HUES48 (cell line): Measurements from ENCODE around the gene ELL2.

Experiments
- H3K27ac ChIP-seq: one replicate; pipeline ENCODE4 v1.7.0; 2013; ENCODE audit warnings: low read depth, low read length, inconsistent platforms
- H3K27me3 ChIP-seq: 2 replicates; pipeline ENCODE4 v1.6.1; 2013; ENCODE audit warnings: mild to moderate bottlenecking, low read length; ENCODE audit not compliant: control insufficient read depth, insufficient read depth
- H3K36me3 ChIP-seq: 2 replicates; pipeline ENCODE4 v1.6.1; 2013; ENCODE audit warnings: low read length; ENCODE audit not compliant: control insufficient read depth, insufficient read depth
- H3K4me1 ChIP-seq: 2 replicates; pipeline ENCODE4 v1.6.1; 2013; ENCODE audit warnings: mild to moderate bottlenecking, low read length; ENCODE audit not compliant: control insufficient read depth, insufficient read depth
- H3K4me3 ChIP-seq: 2 replicates; pipeline ENCODE4 v1.5.1; 2013; ENCODE audit warnings: mild to moderate bottlenecking, low read depth, low read length
- H3K9ac ChIP-seq: 2 replicates; pipeline ENCODE4 v1.6.1; 2013; ENCODE audit warnings: mild to moderate bottlenecking, low read depth, low read length, moderate library complexity
- H3K9me3 ChIP-seq: 2 replicates; pipeline ENCODE4 v1.6.1; 2013; ENCODE audit warnings: low read length; ENCODE audit not compliant: control insufficient read depth, insufficient read depth

The ELL2 gene

GRCh38 chr5:95938766-95939165 is 22.9 kb downstream of the ELL2 start:
- peaks cover 26% of the 10 kb centered on the region for H3K4me1 ChIP-seq

GRCh38 chr5:95938347-95938746 is 23.3 kb downstream of the ELL2 start:
- Histone ChIP-seq H3K4me3 (no peak overlapping the region), H3K9me3 (no peaks in the 10 kb centered on the region), H3K9ac (no peak overlapping the region), H3K4me1 (peaks cover 26% of the 10 kb centered on the region), H3K36me3 (no peaks in the 10 kb centered on the region), H3K27me3 (no peaks in the 10 kb centered on the region), H3K27ac (no peak overlapping the region)

More at GRCh38 chr5:95938766-95939165, 22.9 kb downstream of the ELL2 start:
- no peak overlapping the region for H3K9ac ChIP-seq
- H3K27ac ChIP-seq = no peak overlapping the region
- H3K9me3 ChIP-seq = no peaks in the 10 kb centered on the region
- no peaks in the 10 kb centered on the region for H3K27me3 ChIP-seq
- H3K36me3 ChIP-seq = no peaks in the 10 kb centered on the region
- H3K4me3 ChIP-seq = no peak overlapping the region

- H3K36me3 ChIP-seq = no peaks in the 10 kb centered on the region
- no peak overlapping the region for H3K4me3 ChIP-seq
- no peak overlapping the region for H3K9ac ChIP-seq
- no peak overlapping the region for H3K27ac ChIP-seq
- peaks cover 26% of the 10 kb centered on the region for H3K4me1 ChIP-seq
- no peaks in the 10 kb centered on the region for H3K27me3 ChIP-seq
- no peaks in the 10 kb centered on the region for H3K9me3 ChIP-seq
Measured at GRCh38 chr5:95937607-95938152, 24.0 kb downstream of the ELL2 start.

DNA sequence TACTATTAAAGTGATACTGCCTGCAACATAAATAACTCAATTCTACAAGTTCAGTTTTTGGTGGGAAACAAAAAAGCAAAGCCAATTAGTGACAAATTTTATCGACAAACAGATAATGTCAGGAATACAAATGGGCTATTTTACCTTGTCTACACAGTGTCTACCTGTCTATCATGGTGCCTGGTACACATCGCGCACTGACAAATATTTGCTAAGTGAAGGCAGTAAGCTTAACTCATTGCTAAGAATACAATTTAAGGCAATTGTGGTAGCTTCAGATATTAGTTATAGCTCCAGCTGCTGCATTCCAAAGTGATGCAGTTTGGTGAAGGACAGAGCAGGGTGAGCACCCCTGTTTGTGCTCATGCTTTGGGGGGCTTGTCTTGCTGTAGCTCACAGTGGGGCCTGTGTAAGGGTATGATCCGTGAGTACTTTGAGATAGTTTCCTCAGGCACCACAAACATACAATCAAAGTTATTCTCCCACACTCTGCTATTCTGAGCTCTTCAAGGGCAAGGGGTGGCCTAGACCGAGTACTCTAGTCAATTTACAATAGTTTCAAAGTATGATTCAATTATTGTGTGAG is 24.7 kb downstream of the ELL2 start:
- no peaks in the 10 kb centered on the region for H3K27me3 ChIP-seq
- no peaks in the 10 kb centered on the region for H3K9me3 ChIP-seq
- H3K4me1 ChIP-seq = peaks cover 24% of the 10 kb centered on the region
- H3K36me3 ChIP-seq = no peaks in the 10 kb centered on the region
- no peak overlapping the region for H3K27ac ChIP-seq
- no peak overlapping the region for H3K9ac ChIP-seq
- no peak overlapping the region for H3K4me3 ChIP-seq

DNA sequence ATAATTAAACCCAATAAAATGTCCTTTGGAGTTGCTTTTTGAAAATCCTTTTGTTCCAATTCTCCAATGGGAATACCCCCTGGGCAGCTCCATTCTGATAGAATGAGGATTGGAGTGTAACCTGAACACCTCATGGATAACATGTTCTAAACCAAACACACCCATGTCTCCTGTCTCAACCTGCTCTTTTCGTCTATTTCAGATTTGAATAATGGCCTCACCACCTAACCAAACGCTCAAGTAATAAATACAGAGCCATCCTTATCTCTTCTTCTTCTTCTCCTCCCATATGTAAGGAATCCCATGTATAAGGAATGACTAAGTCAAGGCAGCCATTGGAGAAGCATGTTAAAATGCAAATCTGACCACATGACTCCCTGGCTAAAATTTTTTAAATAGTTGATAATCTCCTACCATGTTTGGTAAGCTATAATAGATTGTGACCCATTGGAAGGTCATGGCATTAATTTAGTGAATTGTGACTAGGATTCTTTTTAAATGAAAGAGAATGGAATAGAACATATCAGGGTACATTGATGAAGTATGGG is 26.0 kb downstream of the ELL2 start:
- Histone ChIP-seq H3K36me3 (no peaks in the 10 kb centered on the region), H3K4me3 (no peak overlapping the region), H3K9me3 (no peaks in the 10 kb centered on the region), H3K27ac (no peak overlapping the region), H3K27me3 (no peaks in the 10 kb centered on the region), H3K9ac (no peak overlapping the region), H3K4me1 (peaks cover 12% of the 10 kb centered on the region)

- Histone ChIP-seq H3K4me3 (no peak overlapping the region), H3K27ac (no peak overlapping the region), H3K36me3 (no peaks in the 10 kb centered on the region), H3K9me3 (no peaks in the 10 kb centered on the region), H3K9ac (no peak overlapping the region), H3K27me3 (no peaks in the 10 kb centered on the region), H3K4me1 (no peaks in the 10 kb centered on the region)
Measured at GRCh38 chr5:95934207-95934804, 27.3 kb downstream of the ELL2 start.

- no peaks in the 10 kb centered on the region for H3K27me3 ChIP-seq
- no peaks in the 10 kb centered on the region for H3K36me3 ChIP-seq
Measured at GRCh38 chr5:95932941-95933340, 28.7 kb downstream of the ELL2 start.

DNA sequence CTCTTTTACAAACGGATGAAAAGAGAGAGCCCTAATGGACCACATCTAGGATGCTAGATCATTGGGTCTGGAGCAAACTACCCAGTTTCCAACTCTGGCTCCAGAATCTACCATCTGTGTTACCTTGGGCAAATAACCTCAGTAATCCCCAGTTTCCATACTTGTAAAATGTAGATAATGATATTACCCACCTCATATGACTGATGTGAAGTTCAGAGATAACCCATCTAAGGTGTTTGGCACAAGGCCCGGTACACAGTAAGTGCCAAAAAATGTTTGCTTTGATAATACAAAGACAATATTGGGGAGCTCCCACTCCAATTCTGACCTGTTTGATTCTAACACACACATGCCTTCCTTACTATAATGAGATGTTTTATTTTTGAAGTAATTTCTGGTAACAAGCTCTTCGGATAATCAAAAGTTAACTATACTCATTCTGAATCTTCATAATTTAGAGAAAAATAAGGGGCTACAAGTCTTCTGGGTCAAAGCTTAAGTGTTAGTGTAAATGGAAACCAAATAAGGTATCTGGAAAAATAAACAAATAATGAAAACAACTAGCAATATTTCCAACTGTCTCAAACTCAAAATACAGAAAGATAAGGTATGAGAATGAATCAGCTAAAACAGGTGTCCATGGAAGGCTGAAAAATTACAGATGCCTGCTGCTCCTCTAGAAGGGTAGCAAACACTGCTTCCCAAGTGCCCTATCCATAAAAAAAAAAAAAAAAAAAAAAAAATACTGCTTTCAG is 30.4 kb downstream of the ELL2 start:
- H3K9me3 ChIP-seq = no peaks in the 10 kb centered on the region
- H3K9ac ChIP-seq = no peak overlapping the region
- H3K27ac ChIP-seq = no peak overlapping the region
- H3K27me3 ChIP-seq = no peaks in the 10 kb centered on the region
- H3K4me1 ChIP-seq = no peaks in the 10 kb centered on the region
- H3K36me3 ChIP-seq = no peaks in the 10 kb centered on the region
- H3K4me3 ChIP-seq = no peak overlapping the region

More at GRCh38 chr5:95932941-95933340, 28.7 kb downstream of the ELL2 start:
- Histone ChIP-seq H3K9me3 (no peaks in the 10 kb centered on the region), H3K4me3 (no peak overlapping the region), H3K27ac (no peak overlapping the region), H3K4me1 (no peaks in the 10 kb centered on the region), H3K9ac (no peak overlapping the region)

- Histone ChIP-seq H3K4me3 (no peak overlapping the region), H3K9me3 (no peaks in the 10 kb centered on the region), H3K27me3 (no peaks in the 10 kb centered on the region), H3K4me1 (no peaks in the 10 kb centered on the region), H3K9ac (no peak overlapping the region), H3K36me3 (no peaks in the 10 kb centered on the region), H3K27ac (no peak overlapping the region)
Measured at GRCh38 chr5:95930141-95930930, 31.3 kb downstream of the ELL2 start.

DNA sequence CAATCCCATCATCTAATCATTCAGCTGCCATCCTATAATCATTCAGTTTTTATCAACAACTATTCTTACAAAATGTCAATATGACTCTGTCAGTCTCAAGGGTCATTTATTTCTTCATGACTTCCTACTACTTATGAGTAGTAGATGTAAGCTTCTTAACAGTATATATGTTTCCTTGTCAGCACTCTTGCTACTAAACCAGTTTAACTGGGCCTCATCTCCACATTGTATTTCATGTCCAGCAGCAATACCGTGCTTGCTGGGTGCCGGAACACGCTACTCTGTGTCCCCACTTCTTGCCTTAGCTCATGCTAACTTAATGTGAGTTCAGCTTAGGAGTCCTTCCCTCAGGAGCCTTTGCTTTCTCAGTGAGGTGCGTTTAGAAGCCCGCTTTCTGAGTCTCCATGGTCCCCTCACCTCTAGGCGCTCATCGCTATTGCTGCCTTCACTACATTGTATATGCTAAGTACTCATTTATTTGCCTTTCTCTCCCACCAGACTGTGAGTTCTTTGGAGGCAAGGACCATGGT is 32.9 kb downstream of the ELL2 start:
- Histone ChIP-seq H3K27me3 (no peaks in the 10 kb centered on the region), H3K4me1 (no peaks in the 10 kb centered on the region), H3K36me3 (no peaks in the 10 kb centered on the region), H3K9ac (no peak overlapping the region), H3K27ac (peak overlapping the region; percentile 27), H3K4me3 (no peak overlapping the region), H3K9me3 (no peaks in the 10 kb centered on the region)
